GM18505 (cell line): Measurements from ENCODE around the gene FAM107B.

Experiments used
- ATAC-seq: cut with Tn5 transposase; IDR thresholded peaks from one replicate; pipeline ENCODE4 v1.9.1; 2021; ENCODE audit not compliant: unreplicated experiment
- POLR2A ChIP-seq: IDR thresholded peaks from 4 replicates; pipeline ENCODE4 v1.6.1; 2011; ENCODE audit warnings: borderline replicate concordance; ENCODE audit not compliant: insufficient read depth, insufficient read length; ENCODE audit errors: extremely low read depth

Gene FAM107B

DNA sequence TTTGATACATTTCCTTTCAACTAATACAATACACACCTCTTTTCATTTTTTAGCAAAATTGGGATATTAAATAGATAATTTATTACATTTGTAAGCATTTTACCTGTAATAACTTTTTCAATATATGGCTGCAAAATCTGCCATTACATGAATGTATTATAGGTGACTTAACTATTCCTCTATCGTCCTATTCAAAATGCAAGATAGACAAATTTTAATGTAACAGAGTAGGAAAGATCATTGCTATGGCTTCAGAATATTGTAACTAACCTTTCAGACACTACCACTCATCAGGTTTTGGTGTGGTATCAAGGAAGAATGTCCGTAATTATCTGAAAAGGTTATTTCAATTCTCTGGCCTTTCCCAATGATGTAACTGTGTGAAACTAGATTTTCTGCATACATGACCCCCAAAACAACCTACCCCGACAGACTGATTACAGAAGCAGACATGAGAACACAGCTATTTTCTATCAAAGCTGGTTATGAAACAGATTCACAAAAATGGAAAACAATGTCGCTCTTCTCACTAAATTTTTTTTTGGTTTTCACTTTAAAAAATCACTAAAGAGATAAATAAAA, 211.2 kb downstream of the FAM107B start:
- no peak for ATAC-seq
- TF ChIP-seq POLR2A = no peak

DNA sequence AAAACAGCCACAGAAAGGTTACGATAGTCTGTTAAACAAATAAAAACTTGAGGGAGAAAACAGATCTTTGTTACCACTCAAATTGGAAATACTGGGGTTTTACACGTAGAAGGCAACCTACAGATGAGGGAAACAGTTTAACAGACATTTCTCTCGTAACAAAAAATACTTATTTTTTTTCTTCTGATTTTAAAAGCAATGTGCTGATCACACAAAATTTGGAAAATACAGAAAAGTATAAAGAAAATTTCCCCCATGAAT, 211.7 kb downstream of the FAM107B start:
- no peak for ATAC-seq
- no peak for TF ChIP-seq POLR2A

DNA sequence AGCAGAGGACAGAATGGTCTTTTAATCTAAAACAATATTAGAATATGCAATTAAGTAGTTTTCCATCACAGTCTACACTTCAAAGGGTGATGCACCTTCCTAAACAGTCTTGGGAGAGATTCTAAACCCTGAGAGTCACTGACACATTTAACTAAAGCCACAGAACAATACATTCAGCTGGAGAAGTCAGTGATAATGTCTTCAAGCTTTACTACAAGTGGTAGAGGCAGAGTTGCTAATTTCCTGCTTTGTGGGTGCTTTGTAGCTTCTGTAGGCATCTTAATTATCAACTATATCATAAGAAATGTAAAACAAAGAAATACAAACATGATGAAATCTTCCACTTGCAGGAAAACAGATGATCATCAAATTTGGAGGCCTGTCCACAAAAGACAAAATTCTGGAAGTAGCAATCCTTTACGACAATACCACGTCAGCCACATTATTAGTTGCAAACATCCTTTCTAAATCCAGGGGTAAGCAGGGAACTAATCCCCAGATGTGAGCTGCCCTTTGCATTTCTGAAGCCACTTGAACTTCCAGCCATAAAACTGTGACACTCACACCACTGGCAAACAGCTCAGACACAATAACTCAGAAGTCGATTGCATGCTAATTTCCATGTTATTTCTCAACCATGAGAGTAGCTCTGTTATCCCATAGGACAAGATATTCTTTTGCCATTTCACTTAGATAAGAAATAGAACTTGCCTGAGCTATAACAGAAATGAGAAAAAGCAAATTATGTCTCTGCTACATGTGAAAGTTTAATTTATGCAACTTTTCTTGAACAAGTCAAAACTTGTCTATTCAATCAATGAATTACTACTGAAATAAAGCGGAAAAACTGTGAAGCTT, 212.2 kb downstream of the FAM107B start:
- no peak for ATAC-seq
- TF ChIP-seq POLR2A = no peak

DNA sequence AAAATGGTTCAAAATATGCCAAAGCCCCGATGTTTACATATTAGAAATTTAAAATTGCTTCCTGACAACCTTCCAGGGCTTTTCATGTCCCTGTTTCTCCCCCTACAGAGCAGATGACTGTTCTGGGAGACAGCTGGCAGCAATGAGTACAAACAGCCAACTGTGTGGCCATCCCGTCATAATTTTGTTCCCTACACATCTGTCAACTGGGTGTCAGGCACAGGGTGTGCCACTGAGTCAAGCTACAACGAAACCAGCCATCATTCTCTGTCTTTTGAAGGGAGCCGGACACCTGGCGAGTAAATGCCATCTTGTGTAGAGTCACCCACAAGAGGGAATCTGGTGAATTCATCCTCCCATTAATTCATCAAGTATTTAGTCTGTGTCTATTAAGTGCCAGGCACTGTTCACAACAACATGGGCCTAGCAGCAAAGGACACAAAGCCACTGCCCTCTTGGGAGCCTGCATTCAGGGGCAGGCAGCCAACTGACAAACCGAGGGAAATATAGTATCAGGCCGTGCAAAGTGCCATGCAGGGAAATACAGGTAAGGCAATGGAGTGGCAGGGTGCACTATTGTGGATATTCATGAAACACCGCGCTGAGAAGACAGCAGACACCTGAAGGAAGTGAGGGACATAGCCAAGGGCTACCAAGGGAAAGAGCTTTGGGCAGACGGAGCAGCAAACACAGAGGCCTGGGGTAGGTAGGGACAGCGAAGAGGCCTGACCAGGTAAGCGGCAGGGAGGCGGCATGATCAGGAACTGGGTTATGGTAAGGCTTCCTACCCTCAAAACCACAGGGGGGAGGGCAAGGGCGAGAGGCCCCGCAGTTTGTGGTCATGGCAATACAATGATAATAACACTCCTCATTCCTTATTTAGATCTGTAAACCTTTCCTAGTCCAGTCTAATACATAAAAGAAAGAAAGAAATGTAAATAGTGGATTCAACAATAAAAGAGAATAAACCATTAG, 213.6 kb downstream of the FAM107B start:
- no peak for ATAC-seq
- TF ChIP-seq POLR2A = no peak

DNA sequence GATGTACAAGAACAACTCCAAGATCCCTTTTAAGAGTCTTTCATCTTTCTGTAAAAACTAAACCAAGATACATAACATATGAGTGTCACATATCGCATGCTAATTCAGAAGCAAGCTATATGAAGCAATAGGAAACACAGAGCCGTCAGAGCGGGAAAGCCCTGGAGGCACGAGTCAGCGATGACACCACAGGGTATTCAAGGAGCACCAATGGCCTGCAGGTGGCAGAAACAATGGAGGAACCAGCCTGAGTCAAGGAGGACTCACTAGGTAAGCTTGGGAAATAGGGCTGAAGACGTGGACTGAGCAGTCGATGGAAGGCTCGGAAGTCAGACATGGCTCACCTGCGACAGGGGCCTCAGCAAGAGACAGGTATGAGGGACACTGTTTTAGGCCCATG, 214.4 kb downstream of the FAM107B start:
- no peak for TF ChIP-seq POLR2A
- no peak for ATAC-seq

DNA sequence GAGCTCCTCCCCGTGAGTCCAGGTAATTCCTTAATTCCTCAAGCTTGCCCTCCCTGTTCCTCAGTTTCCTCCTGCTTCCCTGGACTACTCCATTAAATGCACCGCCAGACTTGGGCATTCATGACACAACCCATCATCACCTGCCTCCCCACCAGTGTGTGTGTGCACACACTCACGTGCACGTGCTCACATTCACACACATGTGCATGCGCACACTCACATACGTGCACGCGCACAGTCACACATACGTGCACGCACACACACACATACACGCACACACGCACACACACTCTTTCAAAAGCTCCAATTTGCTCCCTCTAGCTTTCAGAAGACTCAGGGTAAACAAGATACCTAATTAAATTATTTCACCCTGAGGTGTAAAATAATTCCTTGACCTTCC, 216.7 kb downstream of the FAM107B start:
- no peak for TF ChIP-seq POLR2A
- no peak for ATAC-seq

DNA sequence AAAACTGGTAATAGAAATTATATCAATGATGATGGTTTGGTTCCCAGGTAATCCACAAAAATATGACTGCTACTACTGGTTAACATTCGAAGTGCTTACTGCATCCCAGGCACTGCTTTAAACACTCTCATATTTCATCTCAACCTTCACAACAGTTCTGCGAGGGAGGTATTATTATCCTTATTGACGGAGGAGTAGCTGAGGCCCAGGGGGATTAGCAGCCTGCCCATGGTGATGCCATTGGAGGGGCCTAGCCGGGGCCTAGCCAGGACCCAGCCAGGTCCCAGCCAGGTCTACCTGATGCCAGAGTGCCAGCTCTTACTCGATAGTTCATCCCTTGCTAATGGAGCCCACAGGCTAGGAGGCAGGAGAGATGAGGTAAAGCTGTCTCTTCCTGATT, 217.1 kb downstream of the FAM107B start:
- TF ChIP-seq POLR2A = no peak
- ATAC-seq = no peak

DNA sequence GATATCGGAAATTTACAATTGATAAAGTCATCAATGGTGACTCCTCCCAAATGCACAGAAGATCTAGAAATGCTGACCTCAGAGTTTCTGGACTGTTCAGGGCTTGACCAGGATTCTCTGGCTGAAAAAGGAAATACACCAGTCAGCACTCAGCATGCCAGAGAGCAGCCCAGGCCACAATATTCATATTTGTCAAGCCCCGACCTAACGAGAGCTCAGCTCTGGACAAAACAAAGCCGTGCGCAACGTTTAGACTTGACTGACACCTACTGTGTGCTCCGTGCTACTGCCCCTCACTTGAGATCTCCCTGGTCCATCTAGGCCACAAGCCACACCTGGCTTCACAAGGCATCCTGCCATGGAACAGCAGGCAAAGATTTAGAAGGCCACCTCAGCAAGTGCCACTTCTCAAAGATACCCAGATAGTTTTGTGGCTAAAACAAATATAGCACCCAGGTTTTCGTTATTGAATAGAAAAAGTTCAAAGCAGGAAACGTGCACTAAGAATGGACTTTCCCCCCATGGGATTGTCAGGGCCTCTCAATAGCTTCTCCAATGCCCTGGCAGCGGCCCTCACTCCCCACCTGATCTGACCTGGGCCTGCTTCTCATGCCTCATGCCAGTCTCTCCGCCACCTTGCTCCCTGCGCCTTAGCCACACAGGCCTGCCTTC, 218.3 kb downstream of the FAM107B start:
- ATAC-seq = peak; percentile 48
- no peak for TF ChIP-seq POLR2A

DNA sequence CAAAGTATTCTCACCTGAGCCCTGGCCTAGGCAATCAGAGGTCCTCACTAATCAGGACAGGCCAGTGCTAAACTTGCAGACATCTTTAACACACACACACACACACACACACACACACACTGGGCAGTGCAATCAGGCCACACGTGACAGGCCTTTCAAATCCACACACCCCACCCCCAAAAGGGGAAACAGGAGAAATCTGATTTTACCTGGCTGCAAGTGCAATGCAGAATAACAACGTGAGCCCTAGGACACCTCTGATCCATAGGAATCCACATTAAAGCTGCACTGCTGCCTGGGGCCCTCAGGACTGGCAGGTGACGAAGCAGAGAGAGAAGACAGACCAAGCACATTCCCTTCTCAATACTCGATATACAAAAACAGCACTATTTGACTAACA, 218.9 kb downstream of the FAM107B start:
- no peak for TF ChIP-seq POLR2A
- no peak for ATAC-seq

DNA sequence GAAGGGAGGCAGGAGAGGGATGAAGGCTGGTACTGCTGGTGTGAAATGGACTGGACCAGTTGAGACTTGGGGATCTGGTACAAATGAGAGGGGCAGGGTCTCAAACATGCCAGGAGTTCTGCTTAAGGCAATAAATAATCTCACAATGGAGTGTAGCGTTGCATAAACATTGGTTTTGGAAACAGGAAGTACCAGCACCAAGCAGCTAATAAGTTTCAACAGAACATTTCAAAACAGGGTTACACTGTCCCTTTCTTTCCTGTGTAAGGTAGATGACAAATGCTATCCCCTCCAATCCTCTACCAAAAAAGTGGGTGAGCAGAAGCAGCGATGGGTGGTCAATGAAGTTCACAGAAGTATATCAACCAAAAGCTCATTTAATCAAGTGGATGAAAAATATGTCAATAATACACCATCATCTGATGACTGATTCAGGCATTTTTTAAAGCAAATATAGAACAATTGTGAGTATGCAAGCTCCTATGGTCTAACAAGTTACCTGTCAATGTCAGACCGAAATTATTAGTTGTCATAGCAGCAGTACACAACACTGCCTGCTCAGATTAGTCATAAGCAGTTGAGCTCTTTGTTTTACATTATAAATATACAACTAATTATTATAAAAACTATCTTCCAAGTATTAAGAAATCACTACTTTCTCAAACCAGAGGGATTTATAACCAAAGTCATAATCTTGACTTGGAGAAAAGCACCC, 220.0 kb downstream of the FAM107B start:
- no peak for ATAC-seq
- no peak for TF ChIP-seq POLR2A

DNA sequence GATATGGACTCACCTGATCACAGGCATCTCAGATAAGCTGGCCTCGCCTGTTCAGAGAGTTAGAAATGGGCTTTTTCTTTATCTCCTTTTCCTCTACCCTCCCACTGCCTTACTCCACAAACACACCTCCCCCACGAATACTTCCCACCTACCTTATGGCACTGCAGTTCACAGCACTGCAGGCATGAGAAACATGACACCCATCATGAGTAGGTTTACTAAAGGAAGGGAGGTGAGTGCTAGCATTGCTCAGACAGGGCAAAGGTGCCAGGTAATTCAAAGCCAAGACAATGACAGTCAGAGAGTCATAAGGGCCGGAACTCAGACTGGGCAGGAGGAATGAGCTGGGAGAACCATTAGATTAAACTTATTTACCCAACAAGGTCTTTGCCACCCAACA, 220.6 kb downstream of the FAM107B start:
- TF ChIP-seq POLR2A = no peak
- no peak for ATAC-seq

DNA sequence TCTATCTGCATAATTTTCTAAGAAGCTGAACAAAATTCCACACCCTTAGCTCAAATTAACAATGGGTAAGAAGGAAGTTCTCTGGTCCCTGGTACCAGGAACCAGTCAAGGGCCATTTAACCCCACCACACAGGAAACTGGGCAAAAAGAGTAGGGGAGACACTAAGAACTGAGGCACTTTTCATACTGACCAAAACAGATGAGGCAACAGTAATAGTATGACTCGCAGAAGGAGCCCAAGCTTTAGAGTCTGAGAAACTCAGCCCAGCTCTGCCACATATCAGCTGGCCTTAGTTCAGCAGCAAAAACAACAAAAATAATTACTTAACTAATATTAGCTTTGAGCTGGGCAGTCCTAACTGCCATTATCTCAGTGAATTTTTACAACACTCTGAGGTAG, 221.2 kb downstream of the FAM107B start:
- no peak for TF ChIP-seq POLR2A
- no peak for ATAC-seq
